GM19468 (cell line): Measurements from ENCODE around the gene OLIG3.

Experiments used
- ATAC-seq: cut with Tn5 transposase; IDR thresholded peaks from one replicate; pipeline ENCODE4 v1.9.1; 2021; ENCODE audit warnings: mild to moderate bottlenecking, moderate library complexity, moderate number of reproducible peaks; ENCODE audit not compliant: unreplicated experiment; ENCODE audit errors: extremely low read depth

The OLIG3 gene

GRCh38 chr6:137494281-137494987 is at the start of gene OLIG3:
TSS of gene OLIG3 (minus strand) at chr6:137494394. CDS start at chr6:137494170, 224 bp downstream.
- no peak for ATAC-seq

GRCh38 chr6:137543114-137543513 is 48.9 kb upstream of the OLIG3 start:
- ATAC-seq, result no peak

- no peak for ATAC-seq
Measured at GRCh38 chr6:137542713-137543112, 48.5 kb upstream of the OLIG3 start.

GRCh38 chr6:137541534-137542063 is 47.4 kb upstream of the OLIG3 start:
- no peak for ATAC-seq

- ATAC-seq, result no peak
Measured at GRCh38 chr6:137536104-137536773, 42.0 kb upstream of the OLIG3 start.

GRCh38 chr6:137531376-137532092 is 37.3 kb upstream of the OLIG3 start:
- no peak for ATAC-seq

- ATAC-seq, result no peak
Measured at GRCh38 chr6:137530404-137530803, 36.2 kb upstream of the OLIG3 start.

- ATAC-seq, result no peak
Measured at GRCh38 chr6:137522831-137523230, 28.6 kb upstream of the OLIG3 start.

GRCh38 chr6:137522198-137522798 is 28.1 kb upstream of the OLIG3 start:
- no peak for ATAC-seq

- no peak for ATAC-seq
Measured at GRCh38 chr6:137520520-137520919, 26.3 kb upstream of the OLIG3 start.

- ATAC-seq, result no peak
Measured at GRCh38 chr6:137519629-137520176, 25.5 kb upstream of the OLIG3 start.

- no peak for ATAC-seq
Measured at GRCh38 chr6:137518386-137518983, 24.3 kb upstream of the OLIG3 start.

- ATAC-seq, result no peak
Measured at GRCh38 chr6:137514418-137514817, 20.2 kb upstream of the OLIG3 start.

GRCh38 chr6:137512757-137513605 is 18.8 kb upstream of the OLIG3 start:
- ATAC-seq, result no peak

GRCh38 chr6:137510923-137511322 is 16.7 kb upstream of the OLIG3 start:
- no peak for ATAC-seq

- ATAC-seq, result no peak
Measured at GRCh38 chr6:137498481-137499190, 4.4 kb upstream of the OLIG3 start.

GRCh38 chr6:137497721-137498463 is 3.7 kb upstream of the OLIG3 start:
- no peak for ATAC-seq
